Tibial artery (tissue), 4 donors: Measurements from ENCODE around the gene ACCSL.

Source experiments
- DNase-seq, 2 donors: peaks; one replicate each; pipeline ENCODE4 v3.0.0-alpha.2; 2019
- H3K27ac ChIP-seq, 2 donors: fragments of 200-600 bp; sonication (generic) in 1 of 2; 1 replicate in 1 of 2; 2 replicates in 1 of 2; pipeline ENCODE4 v1.5.1; 2018 to 2019; ENCODE audit warnings: mild to moderate bottlenecking in 1 of 2
- H3K27me3 ChIP-seq, 2 donors: fragments of 200-600 bp; sonication (generic) in 1 of 2; one replicate each; pipeline versions ENCODE4 v1.5.1 to v1.6.0; 2016 to 2019
- H3K36me3 ChIP-seq, 3 donors: fragments of 200-600 bp; sonication (generic) in 2 of 3; one replicate each; pipeline ENCODE4 v1.5.1; 2016 to 2019; ENCODE audit warnings: mild to moderate bottlenecking in 2 of 3
- H3K4me1 ChIP-seq, 4 donors: fragments of 200-600 bp; sonication (generic) in 2 of 4; 1 replicate in 3 of 4; 2 replicates in 1 of 4; pipeline ENCODE4 v1.5.1; 2016 to 2019
- H3K4me3 ChIP-seq, 2 donors: fragments of 200-600 bp; sonication (generic) in 1 of 2; 1 replicate in 1 of 2; 2 replicates in 1 of 2; pipeline ENCODE4 v1.5.1; 2018 to 2019; ENCODE audit warnings: mild to moderate bottlenecking in 2 of 2
- H3K9me3 ChIP-seq, 3 donors: fragments of 200-600 bp; sonication (generic) in 1 of 3; one replicate each; pipeline ENCODE4 v1.5.1; 2016 to 2019
- intact Hi-C: fragments of 100-400 bp; cut with DNase I; formaldehyde crosslinking; loops from one replicate; pipeline ENCODE4 v1.15.0; 2023; ENCODE audit warnings: low total_unique reads
- TF ChIP-seq, protein P1 (sequence below), 2 experiments: fragments of 200-600 bp in 1 of 2; fragments of 450-650 bp in 1 of 2; IDR thresholded peaks; one replicate each; pipeline ENCODE4 v1.5.1; 2017 to 2019; ENCODE audit warnings: antibody characterized with exemption in 2 of 2, mild to moderate bottlenecking in 1 of 2, moderate library complexity in 1 of 2

ACCSL gene

GRCh38 chr11:44097821-44098220 lies 50.0 kb downstream of the ACCSL start:
- no peak overlapping the region for H3K4me3 ChIP-seq
- H3K36me3 ChIP-seq = peaks cover 0 to 4% (median 0%) of the 10 kb centered on the region in 3 donors
- no peaks in the 10 kb centered on the region for H3K27me3 ChIP-seq
- intact Hi-C loops = no loop called here
- H3K27ac ChIP-seq = no peak overlapping the region
- no peak for DNase-seq
- H3K4me1 ChIP-seq = peaks cover 0 to 37% (median 15%) of the 10 kb centered on the region in 4 donors
- no peaks in the 10 kb centered on the region for H3K9me3 ChIP-seq
- TF ChIP-seq, protein P1, sequence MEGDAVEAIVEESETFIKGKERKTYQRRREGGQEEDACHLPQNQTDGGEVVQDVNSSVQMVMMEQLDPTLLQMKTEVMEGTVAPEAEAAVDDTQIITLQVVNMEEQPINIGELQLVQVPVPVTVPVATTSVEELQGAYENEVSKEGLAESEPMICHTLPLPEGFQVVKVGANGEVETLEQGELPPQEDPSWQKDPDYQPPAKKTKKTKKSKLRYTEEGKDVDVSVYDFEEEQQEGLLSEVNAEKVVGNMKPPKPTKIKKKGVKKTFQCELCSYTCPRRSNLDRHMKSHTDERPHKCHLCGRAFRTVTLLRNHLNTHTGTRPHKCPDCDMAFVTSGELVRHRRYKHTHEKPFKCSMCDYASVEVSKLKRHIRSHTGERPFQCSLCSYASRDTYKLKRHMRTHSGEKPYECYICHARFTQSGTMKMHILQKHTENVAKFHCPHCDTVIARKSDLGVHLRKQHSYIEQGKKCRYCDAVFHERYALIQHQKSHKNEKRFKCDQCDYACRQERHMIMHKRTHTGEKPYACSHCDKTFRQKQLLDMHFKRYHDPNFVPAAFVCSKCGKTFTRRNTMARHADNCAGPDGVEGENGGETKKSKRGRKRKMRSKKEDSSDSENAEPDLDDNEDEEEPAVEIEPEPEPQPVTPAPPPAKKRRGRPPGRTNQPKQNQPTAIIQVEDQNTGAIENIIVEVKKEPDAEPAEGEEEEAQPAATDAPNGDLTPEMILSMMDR (IDR thresholded peaks at IDR 0.05) = no peak

- TF ChIP-seq, protein P1 (IDR thresholded peaks at IDR 0.05) = no peak
- H3K9me3 ChIP-seq = no peaks in the 10 kb centered on the region
- peaks cover 0 to 27% (median 9%) of the 10 kb centered on the region in 4 donors for H3K4me1 ChIP-seq
- DNase-seq = no peak
- peaks cover 0 to 4% (median 0%) of the 10 kb centered on the region in 3 donors for H3K36me3 ChIP-seq
- no peaks in the 10 kb centered on the region for H3K27me3 ChIP-seq
- no peak overlapping the region for H3K4me3 ChIP-seq
- no peak overlapping the region for H3K27ac ChIP-seq
- intact Hi-C loops = no loop called here
These were observed 53.3 kb downstream of the ACCSL start for GRCh38 chr11:44101098-44101497.

- H3K4me1 ChIP-seq = peaks cover 0 to 10% (median 2%) of the 10 kb centered on the region in 4 donors
- intact Hi-C loops = no loop called here
- no peak overlapping the region for H3K27ac ChIP-seq
- no peaks in the 10 kb centered on the region for H3K9me3 ChIP-seq
- no peak overlapping the region for H3K4me3 ChIP-seq
- peaks cover 15 to 23% (median 22%) of the 10 kb centered on the region in 3 donors for H3K36me3 ChIP-seq
- no peaks in the 10 kb centered on the region for H3K27me3 ChIP-seq
- TF ChIP-seq, protein P1 (IDR thresholded peaks at IDR 0.05) = no peak
- DNase-seq = no peak
These were observed 56.9 kb downstream of the ACCSL start for GRCh38 chr11:44104481-44105294.

DNA sequence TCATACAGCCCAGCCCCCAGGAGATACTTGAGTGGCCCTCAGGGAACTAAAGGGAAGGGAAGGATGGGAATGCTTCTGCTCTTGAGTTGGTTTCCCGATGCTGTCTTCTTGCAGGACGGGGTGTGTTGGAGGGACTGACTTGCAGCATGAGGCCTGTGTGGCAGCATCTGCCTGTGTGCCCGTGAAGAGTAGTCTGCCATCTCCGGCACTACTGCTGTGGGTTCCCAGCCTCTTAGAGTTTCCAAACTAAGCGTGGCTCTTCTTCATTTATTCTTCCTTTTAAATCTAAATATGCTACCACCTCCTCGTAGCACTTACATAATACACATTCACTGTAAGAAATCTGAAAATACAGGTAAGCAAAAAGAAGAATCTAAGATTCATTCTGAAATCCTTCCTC lies 60.5 kb downstream of the ACCSL start:
- peaks cover 21 to 30% (median 26%) of the 10 kb centered on the region in 3 donors for H3K36me3 ChIP-seq
- no peak for DNase-seq
- no peaks in the 10 kb centered on the region for H3K27me3 ChIP-seq
- no peaks in the 10 kb centered on the region for H3K9me3 ChIP-seq
- H3K4me3 ChIP-seq = no peak overlapping the region
- no peaks in the 10 kb centered on the region for H3K4me1 ChIP-seq
- no peak overlapping the region for H3K27ac ChIP-seq
- intact Hi-C loops = no loop called here
- TF ChIP-seq, protein P1 (IDR thresholded peaks at IDR 0.05) = no peak
